ENCODE measurements around the gene FXYD4. TPM values are rescaled to one million over a fixed set of nuclear protein-coding genes. Genes with fewer than 3 reads are reported as not detected.
"Not testable (repeated sequence)": the region's sequence is repeated elsewhere in the genome, so short reads cannot be mapped to it uniquely, and the experiment has no call there.

FXYD4 gene
- total and polyA plus RNA-seq, 7 donors: not detected

- WGBS, 2 donors: 90 to 95% methylated on average over 3 of the region's 3 CpGs
- intact Hi-C loops (cut with DNase I): no loop called here
- no peak for DNase-seq
- no peaks in the 10 kb centered on the region for H3K4me1 ChIP-seq
- H3K27ac ChIP-seq: no peak overlapping the region
- no peaks in the 10 kb centered on the region for H3K9me3 ChIP-seq
- peaks cover 0 to 20% (median 0%) of the 10 kb centered on the region in 3 donors for H3K27me3 ChIP-seq
- no peak overlapping the region for H3K4me3 ChIP-seq
- H3K36me3 ChIP-seq: no peaks in the 10 kb centered on the region
- TF ChIP-seq CTCF (IDR thresholded peaks at IDR 0.05) (no peak), EP300 (IDR thresholded peaks at IDR 0.05) (no peak), POLR2A (IDR thresholded peaks at IDR 0.05) (no peak), POLR2AphosphoS5 (IDR thresholded peaks at IDR 0.05) (no peak)
Observed at GRCh38 chr10:43336061-43336460, 35.4 kb upstream of the FXYD4 start.

DNA sequence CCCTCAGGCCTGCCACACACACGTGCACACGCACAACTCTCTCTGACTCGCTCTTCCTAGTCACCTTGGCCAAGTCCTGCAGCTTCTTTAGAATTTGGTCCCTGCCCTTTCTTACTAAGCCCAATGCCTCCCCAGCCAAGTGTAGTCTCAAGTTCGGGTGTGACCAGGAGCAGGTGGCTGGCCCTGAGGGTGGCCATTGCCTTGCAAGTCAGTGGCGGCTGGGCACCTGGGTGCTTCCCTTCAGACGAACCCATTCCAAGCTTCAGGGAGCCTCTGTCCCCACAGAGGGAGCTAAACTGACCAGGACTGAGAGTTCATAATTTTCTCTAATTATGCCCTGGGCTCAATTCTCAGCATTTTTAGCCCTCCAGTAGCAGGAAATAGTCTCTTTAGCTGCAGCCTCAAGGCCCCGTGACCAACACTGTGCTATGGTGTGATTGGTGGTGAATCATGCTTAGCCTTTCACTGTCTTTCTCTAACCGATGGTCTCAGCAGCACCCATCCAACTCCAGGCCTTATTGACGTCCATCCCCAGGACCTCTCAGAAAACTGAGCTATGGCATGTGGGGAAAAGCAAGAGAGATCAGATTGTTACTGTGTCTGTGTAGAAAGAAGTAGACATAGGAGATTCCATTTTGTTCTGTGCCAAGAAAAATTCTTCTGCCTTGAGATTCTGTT lies 34.7 kb upstream of the FXYD4 start:
- intact Hi-C loops (cut with DNase I): no loop called here
- WGBS, 2 donors: 55 to 81% methylated on average over 9 of the region's 9 CpGs
- Histone ChIP-seq H3K9me3 (no peaks in the 10 kb centered on the region), H3K27me3 (peaks cover 0 to 20% (median 0%) of the 10 kb centered on the region in 3 donors), H3K4me3 (no peak overlapping the region), H3K4me1 (no peaks in the 10 kb centered on the region), H3K27ac (no peak overlapping the region), H3K36me3 (no peaks in the 10 kb centered on the region)
- DNase-seq: no peak
- no peak for TF ChIP-seq EP300 (IDR thresholded peaks at IDR 0.05)
- no peak for TF ChIP-seq POLR2A (IDR thresholded peaks at IDR 0.05)
- TF ChIP-seq CTCF (IDR thresholded peaks at IDR 0.05): no peak
- TF ChIP-seq POLR2AphosphoS5 (IDR thresholded peaks at IDR 0.05): no peak

- H3K4me3 ChIP-seq; H3K4me1 ChIP-seq; DNase-seq; H3K27ac ChIP-seq; intact Hi-C loops (cut with DNase I); H3K36me3 ChIP-seq; H3K9me3 ChIP-seq: not testable (repeated sequence)
- H3K27me3 ChIP-seq: peaks cover 0 to 20% (median 0%) of the 10 kb centered on the region in 3 donors
- 15 to 17% methylated on average over 7 of the region's 9 CpGs for WGBS, 2 donors
Observed at GRCh38 chr10:43337536-43337935, 33.9 kb upstream of the FXYD4 start.

DNA sequence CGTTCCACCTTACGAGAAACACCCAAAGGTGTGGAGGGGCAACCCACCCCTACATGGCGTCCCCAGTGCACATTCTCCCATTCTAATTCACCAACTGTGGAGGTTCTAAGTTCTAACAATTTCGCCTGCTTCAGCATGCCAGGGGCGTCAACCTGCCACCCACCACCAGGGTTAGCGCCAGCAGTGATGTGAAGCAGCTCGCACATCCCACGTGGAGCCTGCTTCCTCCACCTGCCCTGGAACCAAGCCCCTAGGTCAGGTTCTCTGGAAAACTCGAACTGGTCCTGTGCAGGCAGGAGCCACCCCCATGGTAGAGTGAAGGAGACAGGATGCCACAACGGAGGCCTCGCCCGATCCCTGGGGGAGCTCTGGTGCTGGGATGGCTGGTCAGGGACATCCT lies 33.3 kb upstream of the FXYD4 start:
- Histone ChIP-seq H3K36me3 (no peaks in the 10 kb centered on the region), H3K27ac (no peak overlapping the region), H3K9me3 (no peaks in the 10 kb centered on the region), H3K4me3 (no peak overlapping the region), H3K4me1 (no peaks in the 10 kb centered on the region), H3K27me3 (peaks cover 0 to 20% (median 0%) of the 10 kb centered on the region in 3 donors)
- no peak for TF ChIP-seq POLR2AphosphoS5 (IDR thresholded peaks at IDR 0.05)
- no peak for DNase-seq
- WGBS, 2 donors: 82 to 87% methylated on average over 12 of the region's 12 CpGs
- intact Hi-C loops (cut with DNase I): no loop called here

- Histone ChIP-seq H3K9me3 (no peaks in the 10 kb centered on the region), H3K27me3 (peaks cover 0 to 20% (median 0%) of the 10 kb centered on the region in 3 donors), H3K4me1 (no peaks in the 10 kb centered on the region), H3K36me3 (no peaks in the 10 kb centered on the region), H3K27ac (no peak overlapping the region), H3K4me3 (no peak overlapping the region)
- intact Hi-C loops (cut with DNase I): no loop called here
- 70 to 78% methylated on average over 11 of the region's 11 CpGs for WGBS, 2 donors
- no peak for DNase-seq
- TF ChIP-seq POLR2A (IDR thresholded peaks at IDR 0.05) (no peak), EP300 (IDR thresholded peaks at IDR 0.05) (no peak), POLR2AphosphoS5 (IDR thresholded peaks at IDR 0.05) (no peak), CTCF (IDR thresholded peaks at IDR 0.05) (no peak)
Observed at GRCh38 chr10:43339136-43339535, 32.3 kb upstream of the FXYD4 start.

- intact Hi-C loops (cut with DNase I): no loop called here
- Histone ChIP-seq H3K4me3 (no peak overlapping the region), H3K9me3 (no peaks in the 10 kb centered on the region), H3K27me3 (peaks cover 0 to 20% (median 0%) of the 10 kb centered on the region in 3 donors), H3K4me1 (no peaks in the 10 kb centered on the region), H3K27ac (no peak overlapping the region), H3K36me3 (no peaks in the 10 kb centered on the region)
- no peak for TF ChIP-seq EP300 (IDR thresholded peaks at IDR 0.05)
- TF ChIP-seq CTCF (IDR thresholded peaks at IDR 0.05): no peak
- no peak for TF ChIP-seq POLR2A (IDR thresholded peaks at IDR 0.05)
- TF ChIP-seq POLR2AphosphoS5 (IDR thresholded peaks at IDR 0.05): no peak
- DNase-seq: no peak
- 44 to 80% methylated on average over 6 of the region's 6 CpGs for WGBS, 2 donors
Observed at GRCh38 chr10:43340101-43340500, 31.3 kb upstream of the FXYD4 start.

Measured in sigmoid colon (tissue), 7 donors.